Kidney (tissue), 14 donors: ENCODE measurements around the gene ITGA7. TPM values are rescaled to one million over a fixed set of nuclear protein-coding genes. Genes with fewer than 3 reads are reported as not detected.

ENCODE experiments used
- DNase-seq, 5 donors: peaks; one replicate each; pipeline ENCODE4 v3.0.0-alpha.2; 2013 to 2020
- FAIRE-seq: peaks from 2 replicates; lab custom pipeline; 2012; peaks lifted over from hg19 to GRCh38; lab: Jason Lieb, UNC
- H3K27ac ChIP-seq, 2 donors: one replicate each; pipeline ENCODE4 v1.7.0; 2013; ENCODE audit warnings: low read depth in 2 of 2, low read length in 2 of 2, inconsistent platforms in 1 of 2
- H3K27me3 ChIP-seq: one replicate; pipeline ENCODE4 v1.7.1; 2013; ENCODE audit warnings: low read length, inconsistent platforms; ENCODE audit not compliant: control insufficient read depth, insufficient read depth
- H3K36me3 ChIP-seq, 3 donors: one replicate each; pipeline versions ENCODE4 v1.7.0 to v1.7.1; 2013; ENCODE audit warnings: low read length in 3 of 3, control low read depth in 1 of 3, inconsistent platforms in 1 of 3; ENCODE audit not compliant: insufficient read depth in 3 of 3, control insufficient read depth in 2 of 3
- H3K4me1 ChIP-seq, 3 donors: one replicate each; pipeline versions ENCODE4 v1.7.0 to v1.7.1; 2013; ENCODE audit warnings: low read length in 3 of 3, inconsistent platforms in 1 of 3, low read depth in 1 of 3; ENCODE audit not compliant: control insufficient read depth in 2 of 3, insufficient read depth in 2 of 3
- H3K4me3 ChIP-seq, 3 donors: one replicate each; pipeline versions ENCODE4 v1.7.0 to v1.8.1; 2013; ENCODE audit warnings: low read length in 3 of 3, control low read depth in 1 of 3, inconsistent platforms in 1 of 3
- H3K9ac ChIP-seq, 3 donors: one replicate each; pipeline versions ENCODE4 v1.7.0 to v1.7.1; 2013; ENCODE audit warnings: low read length in 3 of 3, control low read depth in 1 of 3, inconsistent platforms in 1 of 3
- H3K9me3 ChIP-seq, 3 donors: one replicate each; pipeline versions ENCODE4 v1.7.0 to v1.7.1; 2013; ENCODE audit warnings: low read length in 3 of 3, control low read depth in 1 of 3, inconsistent platforms in 1 of 3; ENCODE audit not compliant: control insufficient read depth in 2 of 3, insufficient read depth in 1 of 3
- intact Hi-C: fragments of 100-400 bp; cut with DNase I; formaldehyde crosslinking; loops from one replicate; pipeline ENCODE4 v1.11.1; 2022
- polyA plus RNA-seq: library from polyadenylated mRNA; stranded (reverse); fragments of 350-450 nt; fragmentation: Illumina TruSeq; extraction: RNeasy Lipid Tissue Mini Kit (QIAGEN cat#74804); gene quantifications from one replicate; pipeline ENCODE4 v1.2.3, GENCODE V29; 2014; ENCODE audit warnings: low read depth, low replicate concordance; ENCODE audit not compliant: insufficient read depth
- total RNA-seq: library from RNA; stranded (reverse); fragmentation: NEBNext Ultra II Directional; extraction: Animal tissue kit (Norgen Biotek cat#: 25700); gene quantifications from one replicate; pipeline ENCODE4 v1.2.1, GENCODE V29; 2021
- TF ChIP-seq, protein P1 (sequence below): IDR thresholded peaks from 3 replicates; pipeline ENCODE4 v1.5.1; 2012; ENCODE audit warnings: mild to moderate bottlenecking, moderate library complexity, borderline replicate concordance; ENCODE audit not compliant: insufficient read depth; ENCODE audit errors: extremely low read depth
- donor health status: control.
- donor health status: control.
- donor health status: control.
- donor health status: control.
- donor health status: control.
- donor health status: DM: yes; HTN: yes; CAD: no.
- donor health status: Normal renal cell carcinoma (clear cell type).

ITGA7 gene
- total and polyA plus RNA-seq, 2 donors from 2014 or later, result 26.2 to 66.3 TPM

DNA sequence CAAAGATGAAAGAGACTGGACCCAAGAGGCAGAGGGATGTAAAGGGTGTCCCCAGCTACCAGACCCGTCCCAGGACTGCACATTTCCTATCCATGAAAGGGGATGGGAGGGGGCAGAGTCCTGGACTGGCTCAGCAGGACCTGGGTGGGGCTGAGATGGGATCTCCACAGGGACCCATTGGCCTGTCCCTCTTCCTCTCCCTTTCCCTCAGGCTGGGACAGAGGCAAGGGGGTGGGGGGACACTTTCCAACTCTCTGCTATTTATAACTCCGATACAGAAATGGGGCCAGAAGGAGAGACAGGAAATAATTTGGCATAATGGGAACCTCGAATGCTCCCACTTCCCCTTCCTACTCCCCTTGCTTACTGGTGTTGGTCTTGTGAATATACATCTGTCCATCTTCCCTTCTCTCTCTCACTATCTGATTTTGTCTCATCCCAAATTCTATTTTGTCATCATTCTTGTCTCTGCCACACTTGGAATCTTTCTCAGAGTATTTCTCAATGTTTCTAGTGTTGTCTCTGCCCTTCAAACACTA, 1.1 kb upstream of the ITGA7 start:
- Histone ChIP-seq H3K36me3 (no peaks in the 10 kb centered on the region), H3K4me1 (peaks cover 0 to 5% (median 0%) of the 10 kb centered on the region in 3 donors), H3K4me3 (peak overlapping the region in 1 of 3 donors; percentile 55), H3K9ac (no peak overlapping the region), H3K27me3 (no peaks in the 10 kb centered on the region), H3K9me3 (no peaks in the 10 kb centered on the region), H3K27ac (no peak overlapping the region)
- DNase-seq, result peak in 1 of 5 donors; percentile 67
- TF ChIP-seq, protein P1, sequence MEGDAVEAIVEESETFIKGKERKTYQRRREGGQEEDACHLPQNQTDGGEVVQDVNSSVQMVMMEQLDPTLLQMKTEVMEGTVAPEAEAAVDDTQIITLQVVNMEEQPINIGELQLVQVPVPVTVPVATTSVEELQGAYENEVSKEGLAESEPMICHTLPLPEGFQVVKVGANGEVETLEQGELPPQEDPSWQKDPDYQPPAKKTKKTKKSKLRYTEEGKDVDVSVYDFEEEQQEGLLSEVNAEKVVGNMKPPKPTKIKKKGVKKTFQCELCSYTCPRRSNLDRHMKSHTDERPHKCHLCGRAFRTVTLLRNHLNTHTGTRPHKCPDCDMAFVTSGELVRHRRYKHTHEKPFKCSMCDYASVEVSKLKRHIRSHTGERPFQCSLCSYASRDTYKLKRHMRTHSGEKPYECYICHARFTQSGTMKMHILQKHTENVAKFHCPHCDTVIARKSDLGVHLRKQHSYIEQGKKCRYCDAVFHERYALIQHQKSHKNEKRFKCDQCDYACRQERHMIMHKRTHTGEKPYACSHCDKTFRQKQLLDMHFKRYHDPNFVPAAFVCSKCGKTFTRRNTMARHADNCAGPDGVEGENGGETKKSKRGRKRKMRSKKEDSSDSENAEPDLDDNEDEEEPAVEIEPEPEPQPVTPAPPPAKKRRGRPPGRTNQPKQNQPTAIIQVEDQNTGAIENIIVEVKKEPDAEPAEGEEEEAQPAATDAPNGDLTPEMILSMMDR, result no peak
- FAIRE-seq, result no peak
- intact Hi-C loops, result no loop called here

GRCh38 chr12:55707219-55707671, 459 bp downstream of the ITGA7 start:
- intact Hi-C loops, result no loop called here

DNA sequence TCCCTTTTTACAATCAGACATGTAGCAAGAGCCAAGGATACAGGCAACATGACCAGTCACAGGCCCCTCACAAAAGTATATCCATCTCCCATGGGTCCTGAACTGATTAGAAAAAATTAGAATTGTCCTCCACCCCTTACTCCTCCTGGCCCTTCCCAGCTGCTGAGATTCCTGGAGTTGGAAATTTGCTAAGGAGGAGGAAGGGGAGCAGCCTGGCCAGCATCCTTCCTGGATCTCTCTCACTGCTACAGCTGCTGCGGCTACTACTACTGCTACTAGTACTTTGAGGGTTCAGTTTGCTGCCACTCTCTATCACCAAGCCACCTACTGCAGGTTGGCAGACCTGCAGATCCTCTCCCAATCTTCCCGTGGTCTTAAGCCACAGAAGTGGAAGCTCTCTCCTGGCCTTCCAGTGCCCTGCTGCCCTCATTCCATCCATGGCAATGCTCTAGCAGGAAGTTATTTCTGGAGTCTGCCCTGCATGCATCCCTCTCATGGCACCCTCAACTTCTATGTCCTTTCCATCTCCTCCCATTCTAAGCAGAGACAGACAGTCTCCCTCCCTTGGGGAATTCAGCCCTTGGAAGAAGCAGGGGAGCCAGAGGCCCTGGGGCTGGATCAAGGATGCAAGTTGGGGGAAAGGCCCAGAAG, 1.0 kb downstream of the ITGA7 start:
- Histone ChIP-seq H3K9ac (peak overlapping the region in 1 of 3 donors; percentile 5), H3K4me3 (peak overlapping the region in 2 of 3 donors; percentile 41 to 57), H3K27me3 (no peaks in the 10 kb centered on the region), H3K4me1 (peaks cover 0 to 15% (median 8%) of the 10 kb centered on the region in 3 donors), H3K36me3 (no peaks in the 10 kb centered on the region), H3K27ac (peak overlapping the region; percentile 30 to 34), H3K9me3 (no peaks in the 10 kb centered on the region)
- intact Hi-C loops, result no loop called here
- FAIRE-seq (no peak), DNase-seq (peak in 1 of 5 donors; percentile 9)
- TF ChIP-seq, protein P1, result no peak

More at GRCh38 chr12:55707219-55707671, 459 bp downstream of the ITGA7 start:
- no peak for FAIRE-seq
- peak in 1 of 5 donors; percentile 79 for DNase-seq
- H3K27me3 ChIP-seq, result no peaks in the 10 kb centered on the region
- TF ChIP-seq, protein P1, result no peak
- peak overlapping the region in 2 of 3 donors; percentile 41 to 57 for H3K4me3 ChIP-seq
- H3K27ac ChIP-seq, result peak overlapping the region in 1 of 2 donors; percentile 30
- H3K9me3 ChIP-seq, result no peaks in the 10 kb centered on the region
- peak overlapping the region in 1 of 3 donors; percentile 5 for H3K9ac ChIP-seq
- H3K36me3 ChIP-seq, result no peaks in the 10 kb centered on the region
- H3K4me1 ChIP-seq, result peaks cover 0 to 15% (median 8%) of the 10 kb centered on the region in 3 donors
